ENCODE results near the gene KRR1.
"Not testable (repeated sequence)": the region's sequence is repeated elsewhere in the genome, so short reads cannot be mapped to it uniquely, and the experiment has no call there.

KRR1 gene

GRCh38 chr12:75452675-75453330, 58.6 kb downstream of the KRR1 start:
- no peak for DNase-seq
- H3K79me1 ChIP-seq (ENCODE audit: low read length), result no peaks in the 10 kb centered on the region
- H3K79me2 ChIP-seq (ENCODE audit: control insufficient read depth, insufficient read depth, low read length, poor library complexity), result no peaks in the 10 kb centered on the region
- no peak overlapping the region for H2BK5ac ChIP-seq (ENCODE audit: low read depth, low read length, poor library complexity)
- H4K8ac ChIP-seq (ENCODE audit: low read depth, low read length), result no peak overlapping the region
- H3K4me3 ChIP-seq (ENCODE audit: low read depth, low read length), result no peak overlapping the region
- H2BK12ac ChIP-seq (ENCODE audit: low read length), result no peak overlapping the region
- no peak overlapping the region for H3K23ac ChIP-seq (ENCODE audit: low read length)
- no peaks in the 10 kb centered on the region for H3K27me3 ChIP-seq (ENCODE audit: insufficient read depth, low read length)
- no CpG with 5 or more reads among the region's 3 CpGs for WGBS (ENCODE audit: extremely low coverage, insufficient coverage, insufficient read length)
- no peak overlapping the region for H3K4me2 ChIP-seq (ENCODE audit: low read length)
- peaks cover 1% of the 10 kb centered on the region for H3K9me3 ChIP-seq (ENCODE audit: insufficient read depth, low read depth, low read length)
- H4K12ac ChIP-seq (ENCODE audit: low read depth, low read length), result no peak overlapping the region
- no peak overlapping the region for H3K14ac ChIP-seq (ENCODE audit: low read length)
- no peaks in the 10 kb centered on the region for H3K4me1 ChIP-seq (ENCODE audit: control insufficient read depth in 1 of 2, insufficient read depth in 2 of 2, low read length in 2 of 2)
- H2BK120ac ChIP-seq (ENCODE audit: insufficient read depth, low read length, poor library complexity), result no peak overlapping the region
- no peak overlapping the region for H3K9ac ChIP-seq (ENCODE audit: low read length)
- no peak overlapping the region for H2AK5ac ChIP-seq (ENCODE audit: low read length)
- H3K36me3 ChIP-seq (ENCODE audit: control insufficient read depth in 1 of 2, insufficient read depth in 2 of 2, low read length in 2 of 2), result no peaks in the 10 kb centered on the region
- H4K91ac ChIP-seq (ENCODE audit: low read depth, low read length), result peak overlapping the region; percentile 2
- no peak overlapping the region for H2AFZ ChIP-seq (ENCODE audit: insufficient read depth, low read length, poor library complexity)
- H3K18ac ChIP-seq (ENCODE audit: low read length), result no peak overlapping the region
- H3K4ac ChIP-seq (ENCODE audit: low read depth, low read length), result no peak overlapping the region
- H3K27ac ChIP-seq (ENCODE audit: low read depth, low read length), result no peak overlapping the region

- no peaks in the 10 kb centered on the region for H3K79me1 ChIP-seq (ENCODE audit: low read length)
- DNase-seq, result no peak
- no peak overlapping the region for H2AK5ac ChIP-seq (ENCODE audit: low read length)
- H4K8ac ChIP-seq (ENCODE audit: low read depth, low read length), result no peak overlapping the region
- H3K9me3 ChIP-seq (ENCODE audit: insufficient read depth, low read depth, low read length), result no peaks in the 10 kb centered on the region
- H3K4me3 ChIP-seq (ENCODE audit: low read depth, low read length), result no peak overlapping the region
- H3K18ac ChIP-seq (ENCODE audit: low read length), result no peak overlapping the region
- no peak overlapping the region for H2BK120ac ChIP-seq (ENCODE audit: insufficient read depth, low read length, poor library complexity)
- no CpG with 5 or more reads among the region's 4 CpGs for WGBS (ENCODE audit: extremely low coverage, insufficient coverage, insufficient read length)
- H3K23ac ChIP-seq (ENCODE audit: low read length), result no peak overlapping the region
- no peak overlapping the region for H3K4ac ChIP-seq (ENCODE audit: low read depth, low read length)
- H3K4me1 ChIP-seq (ENCODE audit: control insufficient read depth in 1 of 2, insufficient read depth in 2 of 2, low read length in 2 of 2), result peaks cover 0 to 3% of the 10 kb centered on the region in 2 experiments
- H3K9ac ChIP-seq (ENCODE audit: low read length), result no peak overlapping the region
- H3K27me3 ChIP-seq (ENCODE audit: insufficient read depth, low read length), result no peaks in the 10 kb centered on the region
- no peak overlapping the region for H4K91ac ChIP-seq (ENCODE audit: low read depth, low read length)
- no peak overlapping the region for H2AFZ ChIP-seq (ENCODE audit: insufficient read depth, low read length, poor library complexity)
- peak overlapping the region; percentile 64 for H2BK12ac ChIP-seq (ENCODE audit: low read length)
- no peak overlapping the region for H3K4me2 ChIP-seq (ENCODE audit: low read length)
- no peak overlapping the region for H3K27ac ChIP-seq (ENCODE audit: low read depth, low read length)
- H3K14ac ChIP-seq (ENCODE audit: low read length), result no peak overlapping the region
- H4K12ac ChIP-seq (ENCODE audit: low read depth, low read length), result no peak overlapping the region
- H3K79me2 ChIP-seq (ENCODE audit: control insufficient read depth, insufficient read depth, low read length, poor library complexity), result no peaks in the 10 kb centered on the region
- no peak overlapping the region for H2BK5ac ChIP-seq (ENCODE audit: low read depth, low read length, poor library complexity)
- no peaks in the 10 kb centered on the region for H3K36me3 ChIP-seq (ENCODE audit: control insufficient read depth in 1 of 2, insufficient read depth in 2 of 2, low read length in 2 of 2)
Observed at GRCh38 chr12:75447691-75448393, 63.6 kb downstream of the KRR1 start.

- H2BK120ac ChIP-seq (ENCODE audit: insufficient read depth, low read length, poor library complexity), result no peak overlapping the region
- no peaks in the 10 kb centered on the region for H3K27me3 ChIP-seq (ENCODE audit: insufficient read depth, low read length)
- no peak overlapping the region for H3K4me2 ChIP-seq (ENCODE audit: low read length)
- H3K79me2 ChIP-seq (ENCODE audit: control insufficient read depth, insufficient read depth, low read length, poor library complexity), result no peaks in the 10 kb centered on the region
- H3K27ac ChIP-seq (ENCODE audit: low read depth, low read length), result no peak overlapping the region
- no peaks in the 10 kb centered on the region for H3K79me1 ChIP-seq (ENCODE audit: low read length)
- H3K4me1 ChIP-seq (ENCODE audit: control insufficient read depth in 1 of 2, insufficient read depth in 2 of 2, low read length in 2 of 2), result peaks cover 0 to 3% of the 10 kb centered on the region in 2 experiments
- H4K12ac ChIP-seq (ENCODE audit: low read depth, low read length), result no peak overlapping the region
- H2AFZ ChIP-seq (ENCODE audit: insufficient read depth, low read length, poor library complexity), result no peak overlapping the region
- H3K4ac ChIP-seq (ENCODE audit: low read depth, low read length), result no peak overlapping the region
- no peak for DNase-seq
- no peak overlapping the region for H3K9ac ChIP-seq (ENCODE audit: low read length)
- H3K18ac ChIP-seq (ENCODE audit: low read length), result no peak overlapping the region
- H3K4me3 ChIP-seq (ENCODE audit: low read depth, low read length), result no peak overlapping the region
- no peak overlapping the region for H3K14ac ChIP-seq (ENCODE audit: low read length)
- H4K8ac ChIP-seq (ENCODE audit: low read depth, low read length), result no peak overlapping the region
- no peak overlapping the region for H2BK12ac ChIP-seq (ENCODE audit: low read length)
- no peak overlapping the region for H4K91ac ChIP-seq (ENCODE audit: low read depth, low read length)
- H2AK5ac ChIP-seq (ENCODE audit: low read length), result no peak overlapping the region
- H3K9me3 ChIP-seq (ENCODE audit: insufficient read depth, low read depth, low read length), result no peaks in the 10 kb centered on the region
- H3K36me3 ChIP-seq (ENCODE audit: control insufficient read depth in 1 of 2, insufficient read depth in 2 of 2, low read length in 2 of 2), result no peaks in the 10 kb centered on the region
- no peak overlapping the region for H3K23ac ChIP-seq (ENCODE audit: low read length)
- H2BK5ac ChIP-seq (ENCODE audit: low read depth, low read length, poor library complexity), result no peak overlapping the region
Observed at GRCh38 chr12:75446857-75447256, 64.6 kb downstream of the KRR1 start.

DNA sequence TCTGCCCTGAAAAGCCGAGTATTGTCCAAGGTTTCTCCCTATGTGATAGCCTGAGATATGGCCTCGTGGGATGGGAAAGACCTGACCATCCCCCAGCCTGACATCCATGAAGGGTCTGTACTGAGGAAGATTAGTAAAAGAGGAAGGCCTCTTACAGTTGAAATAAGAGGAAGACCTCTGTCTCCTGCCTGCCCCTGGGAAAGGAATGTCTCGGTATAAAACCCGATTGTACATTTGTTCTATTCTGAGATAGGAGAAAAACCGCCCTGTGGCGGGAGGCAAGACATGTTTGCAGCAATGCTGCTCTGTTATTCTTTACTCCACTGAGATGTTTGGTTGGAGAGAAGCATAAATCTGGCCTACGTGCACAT, 66.3 kb downstream of the KRR1 start:
- H3K27me3 ChIP-seq (ENCODE audit: insufficient read depth, low read length); H4K91ac ChIP-seq (ENCODE audit: low read depth, low read length); H3K4me2 ChIP-seq (ENCODE audit: low read length); H3K4me1 ChIP-seq (ENCODE audit: control insufficient read depth in 1 of 2, insufficient read depth in 2 of 2, low read length in 2 of 2); H3K79me1 ChIP-seq (ENCODE audit: low read length); H3K14ac ChIP-seq (ENCODE audit: low read length); H3K23ac ChIP-seq (ENCODE audit: low read length); H2BK120ac ChIP-seq (ENCODE audit: insufficient read depth, low read length, poor library complexity); H3K4ac ChIP-seq (ENCODE audit: low read depth, low read length); H3K79me2 ChIP-seq (ENCODE audit: control insufficient read depth, insufficient read depth, low read length, poor library complexity); H3K18ac ChIP-seq (ENCODE audit: low read length); H3K4me3 ChIP-seq (ENCODE audit: low read depth, low read length); H2BK12ac ChIP-seq (ENCODE audit: low read length); H2BK5ac ChIP-seq (ENCODE audit: low read depth, low read length, poor library complexity); H2AFZ ChIP-seq (ENCODE audit: insufficient read depth, low read length, poor library complexity); H4K8ac ChIP-seq (ENCODE audit: low read depth, low read length); H2AK5ac ChIP-seq (ENCODE audit: low read length); H3K36me3 ChIP-seq (ENCODE audit: control insufficient read depth in 1 of 2, insufficient read depth in 2 of 2, low read length in 2 of 2); H3K27ac ChIP-seq (ENCODE audit: low read depth, low read length); DNase-seq; H3K9me3 ChIP-seq (ENCODE audit: insufficient read depth, low read depth, low read length); H4K12ac ChIP-seq (ENCODE audit: low read depth, low read length); H3K9ac ChIP-seq (ENCODE audit: low read length): not testable (repeated sequence)
- WGBS (ENCODE audit: extremely low coverage, insufficient coverage, insufficient read length), result no CpG with 5 or more reads among the region's 7 CpGs
